SIG-M5 (cell line): ENCODE results near the gene CCDC77.
"Not testable (repeated sequence)": the region's sequence is repeated elsewhere in the genome, so short reads cannot be mapped to it uniquely, and the experiment has no call there.

ENCODE experiments used
- DNase-seq: peaks from one replicate; lab custom pipeline; 2025; lab: John Stamatoyannopoulos, UW

CCDC77 gene

GRCh38 chr12:401235-402028 is at the start of gene CCDC77:
CCDC77 (plus strand) TSS chr12:401644; CDS start chr12:409384, 7,740 bp downstream.
- DNase-seq, result no peak

- DNase-seq, result no peak
These were observed 45.0 kb upstream of the CCDC77 start for GRCh38 chr12:356276-356988.

- no peak for DNase-seq
These were observed 42.4 kb upstream of the CCDC77 start for GRCh38 chr12:359091-359490.

GRCh38 chr12:366820-367219 is 34.6 kb upstream of the CCDC77 start:
- no peak for DNase-seq

GRCh38 chr12:367972-368371 is 33.5 kb upstream of the CCDC77 start:
- no peak for DNase-seq

- DNase-seq, result not testable (repeated sequence)
These were observed 30.5 kb upstream of the CCDC77 start for GRCh38 chr12:370739-371485.

- no peak for DNase-seq
These were observed 14.8 kb upstream of the CCDC77 start for GRCh38 chr12:386651-387050.

GRCh38 chr12:388012-388411 is 13.4 kb upstream of the CCDC77 start:
- no peak for DNase-seq

GRCh38 chr12:388541-389141 is 12.8 kb upstream of the CCDC77 start:
- no peak for DNase-seq

- no peak for DNase-seq
These were observed 12.0 kb upstream of the CCDC77 start, which contains the start of gene KDM5A for GRCh38 chr12:389142-390096. KDM5A (minus strand) TSS chr12:389320; CDS start chr12:389091, 229 bp downstream.

GRCh38 chr12:400828-401227 is 616 bp upstream of the CCDC77 start:
- no peak for DNase-seq

- no peak for DNase-seq
These were observed 565 bp downstream of the CCDC77 start for GRCh38 chr12:402029-402389.

GRCh38 chr12:414859-415258 is 13.4 kb downstream of the CCDC77 start:
- no peak for DNase-seq

- DNase-seq, result no peak
These were observed 17.0 kb downstream of the CCDC77 start for GRCh38 chr12:418432-418831.

GRCh38 chr12:422526-422925 is 21.1 kb downstream of the CCDC77 start:
- no peak for DNase-seq

GRCh38 chr12:435737-436136 is 34.3 kb downstream of the CCDC77 start:
- DNase-seq, result not testable (repeated sequence)

GRCh38 chr12:442235-442884 is 40.9 kb downstream of the CCDC77 start:
- DNase-seq, result no peak

GRCh38 chr12:447141-447540 is 45.7 kb downstream of the CCDC77 start:
- no peak for DNase-seq

GRCh38 chr12:449203-449602 is 47.8 kb downstream of the CCDC77 start:
- DNase-seq, result no peak

- no peak for DNase-seq
These were observed 49.0 kb downstream of the CCDC77 start for GRCh38 chr12:450438-450837.
